Brain microvascular endothelial cell (primary cell): ENCODE measurements around the gene ACAT1.

Experiments
- DNase-seq: peaks from one replicate; pipeline ENCODE4 v3.0.0-alpha.2; 2020
- H3K27ac ChIP-seq: fragments of 250-450 bp; sonication (Bioruptor Pico); 2 replicates; pipeline ENCODE4 v1.5.1; 2020; ENCODE audit warnings: mild to moderate bottlenecking, moderate library complexity
- H3K27me3 ChIP-seq: fragments of 250-450 bp; sonication (Bioruptor Pico); replicated peaks from 2 replicates; pipeline ENCODE4 v1.5.1; 2020; ENCODE audit warnings: mild to moderate bottlenecking
- H3K36me3 ChIP-seq: fragments of 250-450 bp; sonication (Bioruptor Pico); replicated peaks from 2 replicates; pipeline ENCODE4 v1.5.1; 2020; ENCODE audit warnings: mild to moderate bottlenecking
- H3K4me3 ChIP-seq: 2 replicates; pipeline ENCODE4 v1.5.1; 2011; ENCODE audit warnings: low read depth, mild to moderate bottlenecking, control low read depth, low read length, moderate library complexity
- CTCF ChIP-seq: IDR thresholded peaks from 2 replicates; pipeline ENCODE4 v1.5.1; 2011; ENCODE audit warnings: low read depth, mild to moderate bottlenecking, moderate library complexity, low read length, control low read depth, inconsistent platforms; ENCODE audit errors: missing control alignments
- in situ Hi-C: cut with HindIII; loops from 2 replicates; pipeline ENCODE4 v1.10.0; 2017; ENCODE audit warnings: low sequenced_read_pairs, low pct_ligation_motif_present

ACAT1 gene

GRCh38 chr11:108193725-108194124, 72.4 kb downstream of the ACAT1 start:
- Histone ChIP-seq H3K4me3 (no peak overlapping the region), H3K27ac (no peak overlapping the region), H3K27me3 (no peaks in the 10 kb centered on the region), H3K36me3 (peaks cover 9% of the 10 kb centered on the region)
- no peak for TF ChIP-seq CTCF
- DNase-seq: no peak
- in situ Hi-C loops: no loop called here

- H3K27ac ChIP-seq: no peak overlapping the region
- DNase-seq: no peak
- in situ Hi-C loops: no loop called here
- H3K36me3 ChIP-seq: peaks cover 3% of the 10 kb centered on the region
- no peaks in the 10 kb centered on the region for H3K27me3 ChIP-seq
- no peak for TF ChIP-seq CTCF
- no peak overlapping the region for H3K4me3 ChIP-seq
Observed at GRCh38 chr11:108196901-108197300, 75.5 kb downstream of the ACAT1 start.
